Heart right ventricle (tissue), 16 donors: ENCODE results near the gene RARG. TPM values are rescaled to one million over a fixed set of nuclear protein-coding genes. Genes with fewer than 3 reads are reported as not detected.

Source experiments
- ATAC-seq, 8 donors: fragments of 200-7000 bp; cut with Tn5 transposase; one replicate each; pipeline ENCODE4 v1.9.1; 2020; ENCODE audit warnings: mild to moderate bottlenecking in 8 of 8, moderate library complexity in 8 of 8, moderate number of reproducible peaks in 1 of 8
- DNase-seq, 2 donors: peaks; one replicate each; pipeline ENCODE4 v3.0.0-alpha.2; 2020
- H3K27ac ChIP-seq, 10 donors: fragments of 200-600 bp; sonication (generic) in 2 of 10; one replicate each; pipeline versions ENCODE4 v1.5.0 to v1.8.0; 2020 to 2022; ENCODE audit warnings: mild to moderate bottlenecking in 3 of 10
- H3K27me3 ChIP-seq, 7 donors: fragments of 200-600 bp; one replicate each; pipeline ENCODE4 v1.8.0; 2021 to 2022; ENCODE audit warnings: mild to moderate bottlenecking in 2 of 7
- H3K36me3 ChIP-seq, 9 donors: fragments of 200-600 bp; sonication (generic) in 1 of 9; one replicate each; pipeline versions ENCODE4 v1.5.0 to v1.8.0; 2020 to 2022; ENCODE audit warnings: mild to moderate bottlenecking in 2 of 9
- H3K4me1 ChIP-seq, 9 donors: fragments of 200-600 bp; sonication (generic) in 1 of 9; one replicate each; pipeline versions ENCODE4 v1.5.0 to v1.8.0; 2020 to 2022; ENCODE audit warnings: mild to moderate bottlenecking in 4 of 9
- H3K4me3 ChIP-seq, 10 donors: fragments of 200-600 bp; sonication (generic) in 2 of 10; one replicate each; pipeline versions ENCODE4 v1.5.0 to v1.8.0; 2020 to 2022; ENCODE audit warnings: mild to moderate bottlenecking in 7 of 10, moderate library complexity in 2 of 10
- H3K9me3 ChIP-seq, 11 donors: fragments of 200-600 bp in 10 of 11; sonication (generic) in 2 of 11; one replicate each; pipeline versions ENCODE4 v1.5.0 to v1.8.0; 2013 to 2022; ENCODE audit warnings: mild to moderate bottlenecking in 2 of 11, control low read depth in 1 of 11, moderate library complexity in 1 of 11
- WGBS, 2 donors: extraction: QIAGEN DNeasy Blood & Tissue Kit; methylation state at CpG; one replicate each; pipeline ENCODE4 v1.1.7; 2013; ENCODE audit warnings: inconsistent platforms in 1 of 2; 5-methylcytosine and 5-hydroxymethylcytosine counted together
- intact Hi-C, 10 donors: fragments of 100-400 bp; cut with DNase I; formaldehyde crosslinking; loops; one replicate each; pipeline versions ENCODE4 v1.11.1 to v1.14.2; 2022
- polyA plus RNA-seq, 2 donors: library from polyadenylated mRNA; stranded (reverse); fragments of 200-250 nt; gene quantifications; one replicate each; pipeline ENCODE4 v1.2.3, GENCODE V29; 2013
- total RNA-seq, 10 donors: library from RNA; stranded (reverse); fragmentation: NEBNext Ultra II Directional in 3 of 10; extraction: Animal tissue kit (Norgen Biotek cat#: 25700) in 3 of 10; gene quantifications; one replicate each; pipeline versions ENCODE4 v1.2.1 to v1.2.4, GENCODE V29; 2021 to 2023
- TF ChIP-seq, protein P1 (sequence below), 9 donors: fragments of 200-600 bp; sonication (generic) in 2 of 9; IDR thresholded peaks; one replicate each; pipeline versions ENCODE4 v1.5.0 to v1.8.0; 2021 to 2022; ENCODE audit warnings: antibody characterized with exemption in 9 of 9, mild to moderate bottlenecking in 5 of 9, moderate library complexity in 1 of 9
- donor health status: Arrhythmogenic right ventricular cardiomyopathy.
- donor health status: ischemic (EF 13 %, LVEDD 7.1; RV severe dilation, severe dysfunction).
- donor health status: healthy with polysubstance abuse.
- donor health status: DM: no; HTN: yes; CAD: no.
- donor health status: DM: no; HTN: no; CAD: no.
- donor health status: ischemic (EF 25% LVEDD 6.9; RV normal size, moderate dysfunction).
- donor health status: ischemic (EF 25% LVEDD 5.7; RV mildly dilated, moderate dysfunction).
- donor health status: healthy.
- donor health status: DM: yes; HTN: yes; CAD: no.
- donor health status: Ischemic cardiomyopathy.
- donor health status: ischemic (EF 35%, LVEDD 5.7; RV mildly dilated, moderate dysfunction).
- donor health status: nonischemic (EF 11% LVEDD 7.7; RV severe dilation, severe dysfunction).
- donor health status: DM: yes; HTN: yes; CAD: no.
- donor health status: PGD.
- donor health status: ischemic (EF 29% LVEDD 5.4; RV normal size, mild dysfunction).
- donor health status: nonischemic (EF 23%, LVEDD 6.1; RV moderate dilation, normal function).

RARG gene
- total and polyA plus RNA-seq, 12 donors: 7.0 to 21.7 (median 12.8) TPM

DNA sequence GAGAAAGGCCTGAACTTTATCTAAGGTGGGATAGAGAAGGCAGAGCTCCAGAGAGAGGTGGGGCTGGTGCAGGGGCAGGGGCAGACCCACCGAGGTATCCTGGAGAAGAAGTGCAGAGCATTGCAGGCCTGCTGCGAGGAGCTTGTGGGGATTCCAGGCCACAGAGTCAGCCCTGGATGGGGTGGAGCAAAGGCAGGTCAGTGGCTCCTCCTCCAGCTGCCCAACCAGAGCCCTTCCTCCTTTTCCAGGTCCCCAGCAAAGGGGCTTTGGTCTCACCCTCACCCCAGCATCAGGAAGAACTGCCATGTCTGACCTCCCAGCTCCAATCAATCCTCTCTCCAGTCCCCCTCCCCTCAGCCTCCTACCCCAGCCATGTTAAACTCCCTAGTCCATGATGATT lies 71.3 kb downstream of the RARG start:
- ATAC-seq: peak in 1 of 8 donors; percentile 32
- Histone ChIP-seq H3K27ac (no peak overlapping the region), H3K27me3 (no peaks in the 10 kb centered on the region), H3K4me3 (no peak overlapping the region), H3K36me3 (peaks cover 0 to 41% (median 0%) of the 10 kb centered on the region in 9 donors), H3K4me1 (peaks cover 0 to 7% (median 0%) of the 10 kb centered on the region in 9 donors), H3K9me3 (no peaks in the 10 kb centered on the region)
- 78 to 87% methylated on average over 2 of the region's 2 CpGs for WGBS, 2 donors
- intact Hi-C loops: loop anchor here in 1 of 10 donors (5.0 kb wide), 1 partner anchor 37 kb away; no protein-coding TSS in a partner anchor
- TF ChIP-seq, protein P1, sequence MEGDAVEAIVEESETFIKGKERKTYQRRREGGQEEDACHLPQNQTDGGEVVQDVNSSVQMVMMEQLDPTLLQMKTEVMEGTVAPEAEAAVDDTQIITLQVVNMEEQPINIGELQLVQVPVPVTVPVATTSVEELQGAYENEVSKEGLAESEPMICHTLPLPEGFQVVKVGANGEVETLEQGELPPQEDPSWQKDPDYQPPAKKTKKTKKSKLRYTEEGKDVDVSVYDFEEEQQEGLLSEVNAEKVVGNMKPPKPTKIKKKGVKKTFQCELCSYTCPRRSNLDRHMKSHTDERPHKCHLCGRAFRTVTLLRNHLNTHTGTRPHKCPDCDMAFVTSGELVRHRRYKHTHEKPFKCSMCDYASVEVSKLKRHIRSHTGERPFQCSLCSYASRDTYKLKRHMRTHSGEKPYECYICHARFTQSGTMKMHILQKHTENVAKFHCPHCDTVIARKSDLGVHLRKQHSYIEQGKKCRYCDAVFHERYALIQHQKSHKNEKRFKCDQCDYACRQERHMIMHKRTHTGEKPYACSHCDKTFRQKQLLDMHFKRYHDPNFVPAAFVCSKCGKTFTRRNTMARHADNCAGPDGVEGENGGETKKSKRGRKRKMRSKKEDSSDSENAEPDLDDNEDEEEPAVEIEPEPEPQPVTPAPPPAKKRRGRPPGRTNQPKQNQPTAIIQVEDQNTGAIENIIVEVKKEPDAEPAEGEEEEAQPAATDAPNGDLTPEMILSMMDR (IDR thresholded peaks at IDR 0.05): no peak
- DNase-seq: no peak

Other genes with a start within 250 kb of the RARG start
- 100 to 1,000 TPM; 364 to 477 (median 431) TPM for gene EIF4B, start 225.8 kb downstream of the RARG start, total RNA-seq
- 10 to 100 TPM; 53.2 to 63.5 TPM for gene EIF4B, start 225.8 kb downstream of the RARG start, polyA plus RNA-seq
- 100 to 1,000 TPM in 3 of 10 donors, 10 to 100 TPM in 7; 60.6 to 139 (median 77.1) TPM for gene TNS2, start 182.1 kb downstream of the RARG start, total RNA-seq
- gene TNS2, start 182.1 kb downstream of the RARG start, polyA plus RNA-seq: 100 to 1,000 TPM in 1 of 2 donors, 10 to 100 TPM in 1; 68.1 to 364 TPM
- 10 to 100 TPM; 40.9 to 63.0 (median 47.4) TPM for gene SPRYD3, start 152.8 kb downstream of the RARG start, total RNA-seq
- gene SPRYD3, start 152.8 kb downstream of the RARG start, polyA plus RNA-seq: 10 to 100 TPM; 20.5 to 63.9 TPM
- gene IGFBP6, start 134.5 kb downstream of the RARG start, total RNA-seq: 10 to 100 TPM; 27.0 to 75.6 (median 37.7) TPM
- gene IGFBP6, start 134.5 kb downstream of the RARG start, polyA plus RNA-seq: 100 to 1,000 TPM in 1 of 2 donors, 10 to 100 TPM in 1; 61.5 to 182 TPM
- not detected for gene SOAT2, start 128.7 kb downstream of the RARG start, total RNA-seq
- gene SOAT2, start 128.7 kb downstream of the RARG start, polyA plus RNA-seq: under 1 TPM in 1 of 2 donors, not detected in 1; 0.03 TPM
- 10 to 100 TPM; 13.8 to 28.9 (median 20.4) TPM for gene ZNF740, start 51.5 kb downstream of the RARG start, total RNA-seq
- gene ZNF740, start 51.5 kb downstream of the RARG start, polyA plus RNA-seq: 1 to 10 TPM; 2.7 to 8.2 TPM
- gene CSAD, start 51.3 kb downstream of the RARG start, total RNA-seq: 10 to 100 TPM in 3 of 10 donors, 1 to 10 TPM in 7; 8.3 to 15.1 (median 9.5) TPM
- 10 to 100 TPM in 1 of 2 donors, 1 to 10 TPM in 1; 8.0 to 76.4 TPM for gene CSAD, start 51.3 kb downstream of the RARG start, polyA plus RNA-seq
- 1 to 10 TPM in 7 of 10 donors, under 1 TPM in 3; 0.56 to 8.4 (median 1.1) TPM for gene ITGB7, start 25.0 kb downstream of the RARG start, total RNA-seq
- gene ITGB7, start 25.0 kb downstream of the RARG start, polyA plus RNA-seq: under 1 TPM; 0.55 to 0.73 TPM
- gene ESPL1, start 36.1 kb upstream of the RARG start, total RNA-seq: 1 to 10 TPM in 2 of 10 donors, under 1 TPM in 8; 0.04 to 3.1 (median 0.36) TPM
- under 1 TPM; 0.13 to 0.29 TPM for gene ESPL1, start 36.1 kb upstream of the RARG start, polyA plus RNA-seq
- gene PFDN5, start 63.3 kb upstream of the RARG start, total RNA-seq: 100 to 1,000 TPM; 307 to 413 (median 339) TPM
- 1,000 to 10,000 TPM in 1 of 2 donors, 100 to 1,000 TPM in 1; 658 to 1,216 TPM for gene PFDN5, start 63.3 kb upstream of the RARG start, polyA plus RNA-seq
- 10 to 100 TPM; 26.8 to 40.1 (median 36.0) TPM for gene MYG1, start 67.5 kb upstream of the RARG start, total RNA-seq
- 100 to 1,000 TPM in 1 of 2 donors, 10 to 100 TPM in 1; 69.4 to 115 TPM for gene MYG1, start 67.5 kb upstream of the RARG start, polyA plus RNA-seq
- 10 to 100 TPM; 33.5 to 42.2 (median 34.9) TPM for gene AAAS, start 89.4 kb upstream of the RARG start, total RNA-seq
- gene AAAS, start 89.4 kb upstream of the RARG start, polyA plus RNA-seq: 10 to 100 TPM; 33.9 to 52.8 TPM
- not detected for gene SP7, start 104.1 kb upstream of the RARG start, total RNA-seq
- gene SP7, start 104.1 kb upstream of the RARG start, polyA plus RNA-seq: not detected
- 10 to 100 TPM; 27.2 to 42.4 (median 32.3) TPM for gene SP1, start 148.0 kb upstream of the RARG start, total RNA-seq
- gene SP1, start 148.0 kb upstream of the RARG start, polyA plus RNA-seq: 1 to 10 TPM; 7.8 to 8.8 TPM
- gene AMHR2, start 191.6 kb upstream of the RARG start, total RNA-seq: under 1 TPM in 5 of 10 donors, not detected in 5; 0.24 to 0.94 (median 0.64) TPM
- not detected for gene AMHR2, start 191.6 kb upstream of the RARG start, polyA plus RNA-seq
- 10 to 100 TPM; 28.6 to 70.0 (median 55.4) TPM for gene PRR13, start 209.5 kb upstream of the RARG start, total RNA-seq
- 100 to 1,000 TPM in 1 of 2 donors, 10 to 100 TPM in 1; 40.4 to 122 TPM for gene PRR13, start 209.5 kb upstream of the RARG start, polyA plus RNA-seq
- 100 to 1,000 TPM; 492 to 579 (median 559) TPM for gene PCBP2, start 219.9 kb upstream of the RARG start, total RNA-seq
- gene PCBP2, start 219.9 kb upstream of the RARG start, polyA plus RNA-seq: 100 to 1,000 TPM; 281 to 288 TPM